ENCODE data around the gene KIF13A. TPM values are rescaled to one million over a fixed set of nuclear protein-coding genes. Genes with fewer than 3 reads are reported as not detected.

KIF13A gene
- total and polyA plus RNA-seq, 2 experiments from 2014 or later, result 8.4 to 28.2 TPM

GRCh38 chr6:17872908-17873307 lies 114.5 kb downstream of the KIF13A start:
- H3F3A ChIP-seq (replicated peaks; ENCODE audit: low read depth), result no peaks in the 10 kb centered on the region
- H3K4me3 ChIP-seq, result no peak overlapping the region
- no peaks in the 10 kb centered on the region for H4K20me1 ChIP-seq (replicated peaks; ENCODE audit: insufficient read depth)
- H3K9me2 ChIP-seq (ENCODE audit: insufficient read depth), result no peaks in the 10 kb centered on the region
- ATAC-seq (no peak), DNase-seq (ENCODE audit: low spot score) (no peak)
- H3K36me3 Mint-ChIP-seq (ENCODE audit: low read depth), result no peaks in the 10 kb centered on the region; the same call in 2 of the 3 replicates
- H3K27me3 ChIP-seq (ENCODE audit: insufficient read depth), result no peaks in the 10 kb centered on the region
- H3K4me2 ChIP-seq, result no peak overlapping the region
- no peak overlapping the region for H3K4me3 Mint-ChIP-seq
- no peak overlapping the region for H2AFZ ChIP-seq
- no peak overlapping the region for H3K27ac Mint-ChIP-seq
- peaks cover 13% of the 10 kb centered on the region for H3K4me1 Mint-ChIP-seq
- H3K27ac ChIP-seq (ENCODE audit: low read depth), result no peak overlapping the region
- H3K27me3 Mint-ChIP-seq (ENCODE audit: insufficient read depth, low read depth, poor library complexity), result peaks cover 2% of the 10 kb centered on the region
- H3K79me2 ChIP-seq (replicated peaks; ENCODE audit: insufficient read depth), result no peaks in the 10 kb centered on the region
- no peaks in the 10 kb centered on the region for H3K36me3 ChIP-seq (ENCODE audit: insufficient read depth)
- no peak for TF ChIP-seq STAT1 (IDR thresholded peaks at IDR 0.05; ENCODE audit: unreplicated experiment)
- TF ChIP-seq EZH2 (IDR thresholded peaks at IDR 0.05; ENCODE audit: low read depth, unreplicated experiment), result no peak
- TF ChIP-seq, protein P1, sequence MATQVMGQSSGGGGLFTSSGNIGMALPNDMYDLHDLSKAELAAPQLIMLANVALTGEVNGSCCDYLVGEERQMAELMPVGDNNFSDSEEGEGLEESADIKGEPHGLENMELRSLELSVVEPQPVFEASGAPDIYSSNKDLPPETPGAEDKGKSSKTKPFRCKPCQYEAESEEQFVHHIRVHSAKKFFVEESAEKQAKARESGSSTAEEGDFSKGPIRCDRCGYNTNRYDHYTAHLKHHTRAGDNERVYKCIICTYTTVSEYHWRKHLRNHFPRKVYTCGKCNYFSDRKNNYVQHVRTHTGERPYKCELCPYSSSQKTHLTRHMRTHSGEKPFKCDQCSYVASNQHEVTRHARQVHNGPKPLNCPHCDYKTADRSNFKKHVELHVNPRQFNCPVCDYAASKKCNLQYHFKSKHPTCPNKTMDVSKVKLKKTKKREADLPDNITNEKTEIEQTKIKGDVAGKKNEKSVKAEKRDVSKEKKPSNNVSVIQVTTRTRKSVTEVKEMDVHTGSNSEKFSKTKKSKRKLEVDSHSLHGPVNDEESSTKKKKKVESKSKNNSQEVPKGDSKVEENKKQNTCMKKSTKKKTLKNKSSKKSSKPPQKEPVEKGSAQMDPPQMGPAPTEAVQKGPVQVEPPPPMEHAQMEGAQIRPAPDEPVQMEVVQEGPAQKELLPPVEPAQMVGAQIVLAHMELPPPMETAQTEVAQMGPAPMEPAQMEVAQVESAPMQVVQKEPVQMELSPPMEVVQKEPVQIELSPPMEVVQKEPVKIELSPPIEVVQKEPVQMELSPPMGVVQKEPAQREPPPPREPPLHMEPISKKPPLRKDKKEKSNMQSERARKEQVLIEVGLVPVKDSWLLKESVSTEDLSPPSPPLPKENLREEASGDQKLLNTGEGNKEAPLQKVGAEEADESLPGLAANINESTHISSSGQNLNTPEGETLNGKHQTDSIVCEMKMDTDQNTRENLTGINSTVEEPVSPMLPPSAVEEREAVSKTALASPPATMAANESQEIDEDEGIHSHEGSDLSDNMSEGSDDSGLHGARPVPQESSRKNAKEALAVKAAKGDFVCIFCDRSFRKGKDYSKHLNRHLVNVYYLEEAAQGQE (IDR thresholded peaks at IDR 0.05; ENCODE audit: unreplicated experiment), result no peak
- no peak for TF ChIP-seq ZNF331 (CRISPR knock-in tag; IDR thresholded peaks at IDR 0.05; ENCODE audit: low read depth)
- no peak for TF ChIP-seq CTCF (conservative IDR thresholded peaks at IDR 0.05; ENCODE audit: low read depth in 2 of 2)
- TF ChIP-seq ZNF114 (CRISPR knock-in tag; IDR thresholded peaks at IDR 0.05), result no peak
- TF ChIP-seq EZH2phosphoT487 (IDR thresholded peaks at IDR 0.05; ENCODE audit: unreplicated experiment), result no peak
- TF ChIP-seq POLR2AphosphoS5 (IDR thresholded peaks at IDR 0.05; ENCODE audit: low read depth), result no peak
- no peak for TF ChIP-seq CREB1 (CRISPR knock-in tag; IDR thresholded peaks at IDR 0.05; ENCODE audit: low read depth)
- no peak for TF ChIP-seq JUNB (IDR thresholded peaks at IDR 0.05; ENCODE audit: unreplicated experiment)
- no peak for TF ChIP-seq NANOG (IDR thresholded peaks at IDR 0.05; ENCODE audit: borderline replicate concordance)
- TF ChIP-seq, protein P2, sequence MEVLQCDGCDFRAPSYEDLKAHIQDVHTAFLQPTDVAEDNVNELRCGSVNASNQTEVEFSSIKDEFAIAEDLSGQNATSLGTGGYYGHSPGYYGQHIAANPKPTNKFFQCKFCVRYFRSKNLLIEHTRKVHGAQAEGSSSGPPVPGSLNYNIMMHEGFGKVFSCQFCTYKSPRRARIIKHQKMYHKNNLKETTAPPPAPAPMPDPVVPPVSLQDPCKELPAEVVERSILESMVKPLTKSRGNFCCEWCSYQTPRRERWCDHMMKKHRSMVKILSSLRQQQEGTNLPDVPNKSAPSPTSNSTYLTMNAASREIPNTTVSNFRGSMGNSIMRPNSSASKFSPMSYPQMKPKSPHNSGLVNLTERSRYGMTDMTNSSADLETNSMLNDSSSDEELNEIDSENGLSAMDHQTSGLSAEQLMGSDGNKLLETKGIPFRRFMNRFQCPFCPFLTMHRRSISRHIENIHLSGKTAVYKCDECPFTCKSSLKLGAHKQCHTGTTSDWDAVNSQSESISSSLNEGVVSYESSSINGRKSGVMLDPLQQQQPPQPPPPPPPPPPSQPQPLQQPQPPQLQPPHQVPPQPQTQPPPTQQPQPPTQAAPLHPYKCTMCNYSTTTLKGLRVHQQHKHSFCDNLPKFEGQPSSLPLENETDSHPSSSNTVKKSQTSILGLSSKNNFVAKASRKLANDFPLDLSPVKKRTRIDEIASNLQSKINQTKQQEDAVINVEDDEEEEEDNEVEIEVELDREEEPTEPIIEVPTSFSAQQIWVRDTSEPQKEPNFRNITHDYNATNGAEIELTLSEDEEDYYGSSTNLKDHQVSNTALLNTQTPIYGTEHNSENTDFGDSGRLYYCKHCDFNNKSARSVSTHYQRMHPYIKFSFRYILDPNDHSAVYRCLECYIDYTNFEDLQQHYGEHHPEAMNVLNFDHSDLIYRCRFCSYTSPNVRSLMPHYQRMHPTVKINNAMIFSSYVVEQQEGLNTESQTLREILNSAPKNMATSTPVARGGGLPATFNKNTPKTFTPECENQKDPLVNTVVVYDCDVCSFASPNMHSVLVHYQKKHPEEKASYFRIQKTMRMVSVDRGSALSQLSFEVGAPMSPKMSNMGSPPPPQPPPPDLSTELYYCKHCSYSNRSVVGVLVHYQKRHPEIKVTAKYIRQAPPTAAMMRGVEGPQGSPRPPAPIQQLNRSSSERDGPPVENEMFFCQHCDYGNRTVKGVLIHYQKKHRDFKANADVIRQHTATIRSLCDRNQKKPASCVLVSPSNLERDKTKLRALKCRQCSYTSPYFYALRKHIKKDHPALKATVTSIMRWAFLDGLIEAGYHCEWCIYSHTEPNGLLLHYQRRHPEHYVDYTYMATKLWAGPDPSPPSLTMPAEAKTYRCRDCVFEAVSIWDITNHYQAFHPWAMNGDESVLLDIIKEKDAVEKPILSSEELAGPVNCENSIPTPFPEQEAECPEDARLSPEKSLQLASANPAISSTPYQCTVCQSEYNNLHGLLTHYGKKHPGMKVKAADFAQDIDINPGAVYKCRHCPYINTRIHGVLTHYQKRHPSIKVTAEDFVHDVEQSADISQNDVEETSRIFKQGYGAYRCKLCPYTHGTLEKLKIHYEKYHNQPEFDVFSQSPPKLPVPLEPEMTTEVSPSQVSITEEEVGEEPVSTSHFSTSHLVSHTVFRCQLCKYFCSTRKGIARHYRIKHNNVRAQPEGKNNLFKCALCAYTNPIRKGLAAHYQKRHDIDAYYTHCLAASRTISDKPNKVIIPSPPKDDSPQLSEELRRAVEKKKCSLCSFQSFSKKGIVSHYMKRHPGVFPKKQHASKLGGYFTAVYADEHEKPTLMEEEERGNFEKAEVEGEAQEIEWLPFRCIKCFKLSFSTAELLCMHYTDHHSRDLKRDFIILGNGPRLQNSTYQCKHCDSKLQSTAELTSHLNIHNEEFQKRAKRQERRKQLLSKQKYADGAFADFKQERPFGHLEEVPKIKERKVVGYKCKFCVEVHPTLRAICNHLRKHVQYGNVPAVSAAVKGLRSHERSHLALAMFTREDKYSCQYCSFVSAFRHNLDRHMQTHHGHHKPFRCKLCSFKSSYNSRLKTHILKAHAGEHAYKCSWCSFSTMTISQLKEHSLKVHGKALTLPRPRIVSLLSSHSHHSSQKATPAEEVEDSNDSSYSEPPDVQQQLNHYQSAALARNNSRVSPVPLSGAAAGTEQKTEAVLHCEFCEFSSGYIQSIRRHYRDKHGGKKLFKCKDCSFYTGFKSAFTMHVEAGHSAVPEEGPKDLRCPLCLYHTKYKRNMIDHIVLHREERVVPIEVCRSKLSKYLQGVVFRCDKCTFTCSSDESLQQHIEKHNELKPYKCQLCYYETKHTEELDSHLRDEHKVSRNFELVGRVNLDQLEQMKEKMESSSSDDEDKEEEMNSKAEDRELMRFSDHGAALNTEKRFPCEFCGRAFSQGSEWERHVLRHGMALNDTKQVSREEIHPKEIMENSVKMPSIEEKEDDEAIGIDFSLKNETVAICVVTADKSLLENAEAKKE (CRISPR knock-in tag; IDR thresholded peaks at IDR 0.05), result no peak
- TF ChIP-seq, protein P3, sequence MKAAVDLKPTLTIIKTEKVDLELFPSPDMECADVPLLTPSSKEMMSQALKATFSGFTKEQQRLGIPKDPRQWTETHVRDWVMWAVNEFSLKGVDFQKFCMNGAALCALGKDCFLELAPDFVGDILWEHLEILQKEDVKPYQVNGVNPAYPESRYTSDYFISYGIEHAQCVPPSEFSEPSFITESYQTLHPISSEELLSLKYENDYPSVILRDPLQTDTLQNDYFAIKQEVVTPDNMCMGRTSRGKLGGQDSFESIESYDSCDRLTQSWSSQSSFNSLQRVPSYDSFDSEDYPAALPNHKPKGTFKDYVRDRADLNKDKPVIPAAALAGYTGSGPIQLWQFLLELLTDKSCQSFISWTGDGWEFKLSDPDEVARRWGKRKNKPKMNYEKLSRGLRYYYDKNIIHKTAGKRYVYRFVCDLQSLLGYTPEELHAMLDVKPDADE (IDR thresholded peaks at IDR 0.05), result no peak
- H3K4me1 ChIP-seq (ENCODE audit: insufficient read depth), result no peaks in the 10 kb centered on the region; the same call in 1 of the 2 replicates
- H3K9me3 Mint-ChIP-seq, result no peaks in the 10 kb centered on the region

Measured in GM23338 (cell line).